ENCODE results near the gene NCKAP5. TPM values are rescaled to one million over a fixed set of nuclear protein-coding genes. Genes with fewer than 3 reads are reported as not detected.

NCKAP5 gene
- total RNA-seq, 3 donors from 2014 or later: 1.9 to 6.3 (median 2.3) TPM

GRCh38 chr2:133412694-133413093, 155.6 kb downstream of the NCKAP5 start:
- H3K4me3 ChIP-seq: no peak overlapping the region
- DNase-seq: no peak
- H3K4me1 ChIP-seq (ENCODE audit: low read depth): no peaks in the 10 kb centered on the region
- H3K36me3 ChIP-seq (ENCODE audit: low read depth): no peaks in the 10 kb centered on the region
- TF ChIP-seq, protein P1, sequence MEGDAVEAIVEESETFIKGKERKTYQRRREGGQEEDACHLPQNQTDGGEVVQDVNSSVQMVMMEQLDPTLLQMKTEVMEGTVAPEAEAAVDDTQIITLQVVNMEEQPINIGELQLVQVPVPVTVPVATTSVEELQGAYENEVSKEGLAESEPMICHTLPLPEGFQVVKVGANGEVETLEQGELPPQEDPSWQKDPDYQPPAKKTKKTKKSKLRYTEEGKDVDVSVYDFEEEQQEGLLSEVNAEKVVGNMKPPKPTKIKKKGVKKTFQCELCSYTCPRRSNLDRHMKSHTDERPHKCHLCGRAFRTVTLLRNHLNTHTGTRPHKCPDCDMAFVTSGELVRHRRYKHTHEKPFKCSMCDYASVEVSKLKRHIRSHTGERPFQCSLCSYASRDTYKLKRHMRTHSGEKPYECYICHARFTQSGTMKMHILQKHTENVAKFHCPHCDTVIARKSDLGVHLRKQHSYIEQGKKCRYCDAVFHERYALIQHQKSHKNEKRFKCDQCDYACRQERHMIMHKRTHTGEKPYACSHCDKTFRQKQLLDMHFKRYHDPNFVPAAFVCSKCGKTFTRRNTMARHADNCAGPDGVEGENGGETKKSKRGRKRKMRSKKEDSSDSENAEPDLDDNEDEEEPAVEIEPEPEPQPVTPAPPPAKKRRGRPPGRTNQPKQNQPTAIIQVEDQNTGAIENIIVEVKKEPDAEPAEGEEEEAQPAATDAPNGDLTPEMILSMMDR (IDR thresholded peaks at IDR 0.05): no peak
- intact Hi-C loops (cut with DNase I, micrococcal nuclease): no loop called here
- ATAC-seq: no peak
- no peaks in the 10 kb centered on the region for H3K9me3 ChIP-seq

- TF ChIP-seq, protein P1 (IDR thresholded peaks at IDR 0.05): no peak
- ATAC-seq: no peak
- no peak for DNase-seq
- intact Hi-C loops (cut with DNase I, micrococcal nuclease): no loop called here
- no peaks in the 10 kb centered on the region for H3K4me1 ChIP-seq (ENCODE audit: low read depth)
- no peaks in the 10 kb centered on the region for H3K36me3 ChIP-seq (ENCODE audit: low read depth)
- no peaks in the 10 kb centered on the region for H3K9me3 ChIP-seq
- no peak overlapping the region for H3K4me3 ChIP-seq
These were observed 156.4 kb downstream of the NCKAP5 start for GRCh38 chr2:133411857-133412256.

DNA sequence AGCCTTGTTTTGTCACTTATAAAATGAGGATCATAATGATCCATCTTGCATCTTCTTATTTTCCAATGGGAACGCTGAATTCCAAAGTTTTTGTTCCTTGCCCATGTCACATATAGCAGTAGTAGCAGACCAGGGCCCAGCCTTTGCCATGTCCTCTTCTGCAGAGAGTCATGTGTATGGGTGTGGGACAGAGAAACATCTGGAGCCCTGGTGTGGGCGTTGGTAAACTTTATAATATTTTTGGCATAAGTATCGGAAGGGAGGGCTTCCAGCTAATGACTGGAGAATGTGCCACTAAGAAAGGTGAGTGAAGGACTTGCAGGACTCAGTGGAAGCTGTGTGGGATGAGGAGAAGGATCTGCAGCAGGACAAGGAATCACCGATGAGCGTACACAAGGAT, 157.2 kb downstream of the NCKAP5 start:
- ATAC-seq (no peak), DNase-seq (no peak)
- Histone ChIP-seq H3K4me1 (ENCODE audit: low read depth) (no peaks in the 10 kb centered on the region), H3K4me3 (no peak overlapping the region), H3K9me3 (no peaks in the 10 kb centered on the region), H3K36me3 (ENCODE audit: low read depth) (no peaks in the 10 kb centered on the region)
- TF ChIP-seq, protein P1 (IDR thresholded peaks at IDR 0.05): no peak
- intact Hi-C loops (cut with DNase I, micrococcal nuclease): no loop called here

GRCh38 chr2:133409581-133410285, 158.5 kb downstream of the NCKAP5 start:
- DNase-seq (no peak), ATAC-seq (no peak)
- TF ChIP-seq, protein P1 (IDR thresholded peaks at IDR 0.05): no peak
- Histone ChIP-seq H3K4me3 (no peak overlapping the region), H3K9me3 (no peaks in the 10 kb centered on the region), H3K36me3 (ENCODE audit: low read depth) (no peaks in the 10 kb centered on the region), H3K4me1 (ENCODE audit: low read depth) (no peaks in the 10 kb centered on the region)
- intact Hi-C loops (cut with DNase I, micrococcal nuclease): no loop called here

DNA sequence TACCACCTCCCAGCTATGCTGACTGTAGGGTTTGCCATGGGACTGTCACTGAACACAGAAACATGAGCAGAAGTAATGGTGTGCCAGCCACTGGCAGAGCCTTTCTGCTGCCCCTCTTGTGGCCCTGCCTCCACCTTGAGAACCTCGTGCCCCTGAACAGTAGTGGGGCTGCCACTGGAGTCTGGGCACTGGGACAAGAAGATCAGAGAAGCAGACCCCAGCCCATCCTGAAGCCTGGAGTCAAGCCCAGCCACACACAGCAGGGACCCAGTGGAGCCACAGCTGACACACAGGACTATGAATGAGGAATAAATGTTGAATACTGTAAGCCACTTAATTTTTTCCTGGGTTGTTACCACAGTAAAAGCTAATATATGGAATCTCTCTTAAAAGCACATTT, 159.6 kb downstream of the NCKAP5 start:
- Histone ChIP-seq H3K4me1 (ENCODE audit: low read depth) (no peaks in the 10 kb centered on the region), H3K9me3 (no peaks in the 10 kb centered on the region), H3K4me3 (no peak overlapping the region), H3K36me3 (ENCODE audit: low read depth) (no peaks in the 10 kb centered on the region)
- intact Hi-C loops (cut with DNase I, micrococcal nuclease): no loop called here
- TF ChIP-seq, protein P1 (IDR thresholded peaks at IDR 0.05): no peak
- ATAC-seq (no peak), DNase-seq (no peak)
